SK-N-SH treated with all-trans-retinoic acid at 6 μM for 48 hours (cell line): ENCODE results near the gene FAM118A.

Source experiments
- ATAC-seq: fragments of 200-7000 bp; cut with Tn5 transposase; 3 replicates; pipeline ENCODE4 v1.9.1; 2020; ENCODE audit warnings: mild to moderate bottlenecking, moderate library complexity
- ARNTL ChIP-seq: fragments of 450-650 bp; formaldehyde crosslinking; IDR thresholded peaks from 2 replicates; pipeline ENCODE4 v1.5.0; 2020; ENCODE audit warnings: low read depth, mild to moderate bottlenecking, moderate library complexity, borderline replicate concordance
- BACH2 ChIP-seq: fragments of 250-450 bp; sonication (Bioruptor Pico); IDR thresholded peaks from 2 replicates; pipeline ENCODE4 v1.9.0; 2021; ENCODE audit warnings: mild to moderate bottlenecking, borderline replicate concordance
- CSDC2 ChIP-seq: fragments of 250-450 bp; sonication (Bioruptor Pico); IDR thresholded peaks from 2 replicates; pipeline ENCODE4 v1.5.0; 2020; ENCODE audit warnings: mild to moderate bottlenecking, moderate library complexity
- ESRRG ChIP-seq: fragments of 250-450 bp; sonication (Bioruptor Pico); IDR thresholded peaks from 2 replicates; pipeline ENCODE4 v1.6.1; 2021; ENCODE audit warnings: mild to moderate bottlenecking
- GLIS3 ChIP-seq: fragments of 250-450 bp; sonication (Bioruptor Pico); IDR thresholded peaks from 2 replicates; pipeline ENCODE4 v1.5.0; 2020; ENCODE audit warnings: mild to moderate bottlenecking, moderate library complexity
- ISL1 ChIP-seq: fragments of 250-450 bp; sonication (Bioruptor Pico); IDR thresholded peaks from 2 replicates; pipeline ENCODE4 v2.1.2; 2022; ENCODE audit warnings: mild to moderate bottlenecking, moderate library complexity
- OSR1 ChIP-seq: fragments of 250-450 bp; sonication (Bioruptor Pico); IDR thresholded peaks from 2 replicates; pipeline ENCODE4 v1.8.0; 2022; ENCODE audit warnings: moderate library complexity, mild to moderate bottlenecking, inconsistent platforms
- PPARA ChIP-seq: fragments of 250-450 bp; sonication (Bioruptor Pico); IDR thresholded peaks from 2 replicates; pipeline ENCODE4 v1.5.0; 2020; ENCODE audit warnings: mild to moderate bottlenecking, borderline replicate concordance
- RARB ChIP-seq: fragments of 250-450 bp; sonication (Bioruptor Pico); IDR thresholded peaks from 2 replicates; pipeline ENCODE4 v1.8.0; 2021; ENCODE audit warnings: mild to moderate bottlenecking, moderate library complexity
- SNAI2 ChIP-seq: fragments of 250-450 bp; sonication (Bioruptor Pico); IDR thresholded peaks from 2 replicates; pipeline ENCODE4 v1.5.0; 2020; ENCODE audit warnings: mild to moderate bottlenecking, moderate library complexity
- TCF4 ChIP-seq: fragments of 250-450 bp; sonication (Bioruptor Pico); IDR thresholded peaks from 2 replicates; pipeline ENCODE4 v1.8.0; 2021; ENCODE audit warnings: mild to moderate bottlenecking, moderate library complexity, borderline replicate concordance
- TOX ChIP-seq: fragments of 250-450 bp; sonication (Bioruptor Pico); IDR thresholded peaks from 2 replicates; pipeline ENCODE4 v1.8.0; 2021; ENCODE audit warnings: mild to moderate bottlenecking, moderate library complexity, borderline replicate concordance
- ZC3H10 ChIP-seq: fragments of 250-450 bp; sonication (Bioruptor Pico); IDR thresholded peaks from 2 replicates; pipeline ENCODE4 v1.5.1; 2021; ENCODE audit warnings: mild to moderate bottlenecking, moderate library complexity
- ZFP3 ChIP-seq: fragments of 250-450 bp; sonication (Bioruptor Pico); IDR thresholded peaks from 2 replicates; pipeline ENCODE4 v1.5.0; 2020; ENCODE audit warnings: mild to moderate bottlenecking, moderate library complexity
- ZNF565 ChIP-seq: fragments of 450-650 bp; formaldehyde crosslinking; conservative IDR thresholded peaks from 2 replicates; pipeline ENCODE4 v1.5.0; 2020; ENCODE audit warnings: low read depth, mild to moderate bottlenecking, moderate library complexity
- ZNF8 ChIP-seq: fragments of 450-650 bp; formaldehyde crosslinking; IDR thresholded peaks from 2 replicates; pipeline ENCODE4 v1.5.0; 2020; ENCODE audit warnings: mild to moderate bottlenecking, moderate library complexity
- TF ChIP-seq, protein P1 (sequence below): fragments of 250-450 bp; sonication (Bioruptor Pico); IDR thresholded peaks from 2 replicates; pipeline ENCODE4 v1.5.0; 2020; ENCODE audit warnings: mild to moderate bottlenecking, moderate library complexity
- TF ChIP-seq, protein P2 (sequence below): fragments of 250-450 bp; sonication (Bioruptor Pico); IDR thresholded peaks from 2 replicates; pipeline ENCODE4 v1.5.1; 2021; ENCODE audit warnings: mild to moderate bottlenecking, moderate library complexity
- TF ChIP-seq, protein P3 (sequence below): fragments of 250-450 bp; sonication (Bioruptor Pico); IDR thresholded peaks from 2 replicates; pipeline ENCODE4 v1.8.0; 2020; ENCODE audit warnings: mild to moderate bottlenecking, moderate library complexity, borderline replicate concordance

Gene FAM118A

DNA sequence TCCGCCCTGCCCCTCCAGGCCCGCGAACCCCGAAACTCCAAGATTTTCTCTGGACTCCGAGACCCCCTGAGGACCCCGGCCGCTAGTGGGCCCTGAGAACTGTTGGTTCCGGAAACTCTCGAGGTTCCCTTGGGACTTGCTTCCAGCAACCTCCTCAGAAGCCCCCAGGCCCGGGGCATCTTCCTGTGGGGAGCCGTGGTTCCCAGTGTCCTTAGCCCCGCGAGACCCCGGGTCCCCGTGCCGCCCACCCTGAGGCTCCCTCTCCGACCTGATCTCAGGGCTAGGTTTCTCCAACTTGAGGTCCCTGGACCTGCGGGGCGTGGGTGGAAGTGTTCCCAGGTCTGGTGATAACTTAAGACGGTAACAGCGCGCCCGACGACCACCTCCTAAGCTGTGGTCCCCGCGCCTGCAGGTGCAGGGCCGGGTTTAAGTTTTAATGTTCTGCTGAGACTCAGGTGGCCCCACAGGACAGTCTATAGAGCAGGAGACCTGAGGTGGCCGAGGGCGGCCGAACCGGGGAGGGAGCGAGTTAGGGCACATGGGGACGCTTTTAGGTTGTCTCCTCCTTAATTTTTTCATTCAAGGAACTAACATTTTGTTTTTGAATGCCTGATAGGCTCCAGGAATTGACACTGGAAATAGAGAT lies 720 bp downstream of the FAM118A start:
- TF ChIP-seq, protein P1, sequence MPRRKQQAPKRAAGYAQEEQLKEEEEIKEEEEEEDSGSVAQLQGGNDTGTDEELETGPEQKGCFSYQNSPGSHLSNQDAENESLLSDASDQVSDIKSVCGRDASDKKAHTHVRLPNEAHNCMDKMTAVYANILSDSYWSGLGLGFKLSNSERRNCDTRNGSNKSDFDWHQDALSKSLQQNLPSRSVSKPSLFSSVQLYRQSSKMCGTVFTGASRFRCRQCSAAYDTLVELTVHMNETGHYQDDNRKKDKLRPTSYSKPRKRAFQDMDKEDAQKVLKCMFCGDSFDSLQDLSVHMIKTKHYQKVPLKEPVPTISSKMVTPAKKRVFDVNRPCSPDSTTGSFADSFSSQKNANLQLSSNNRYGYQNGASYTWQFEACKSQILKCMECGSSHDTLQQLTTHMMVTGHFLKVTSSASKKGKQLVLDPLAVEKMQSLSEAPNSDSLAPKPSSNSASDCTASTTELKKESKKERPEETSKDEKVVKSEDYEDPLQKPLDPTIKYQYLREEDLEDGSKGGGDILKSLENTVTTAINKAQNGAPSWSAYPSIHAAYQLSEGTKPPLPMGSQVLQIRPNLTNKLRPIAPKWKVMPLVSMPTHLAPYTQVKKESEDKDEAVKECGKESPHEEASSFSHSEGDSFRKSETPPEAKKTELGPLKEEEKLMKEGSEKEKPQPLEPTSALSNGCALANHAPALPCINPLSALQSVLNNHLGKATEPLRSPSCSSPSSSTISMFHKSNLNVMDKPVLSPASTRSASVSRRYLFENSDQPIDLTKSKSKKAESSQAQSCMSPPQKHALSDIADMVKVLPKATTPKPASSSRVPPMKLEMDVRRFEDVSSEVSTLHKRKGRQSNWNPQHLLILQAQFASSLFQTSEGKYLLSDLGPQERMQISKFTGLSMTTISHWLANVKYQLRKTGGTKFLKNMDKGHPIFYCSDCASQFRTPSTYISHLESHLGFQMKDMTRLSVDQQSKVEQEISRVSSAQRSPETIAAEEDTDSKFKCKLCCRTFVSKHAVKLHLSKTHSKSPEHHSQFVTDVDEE (CRISPR knock-in tag): no peak
- no peak for TF ChIP-seq ARNTL
- TF ChIP-seq RARB: no peak
- no peak for TF ChIP-seq CSDC2
- TF ChIP-seq OSR1 (CRISPR knock-in tag): no peak
- TF ChIP-seq PPARA (CRISPR knock-in tag): no peak
- TF ChIP-seq ZNF565: no peak
- no peak for TF ChIP-seq ESRRG (CRISPR knock-in tag)
- TF ChIP-seq, protein P2, sequence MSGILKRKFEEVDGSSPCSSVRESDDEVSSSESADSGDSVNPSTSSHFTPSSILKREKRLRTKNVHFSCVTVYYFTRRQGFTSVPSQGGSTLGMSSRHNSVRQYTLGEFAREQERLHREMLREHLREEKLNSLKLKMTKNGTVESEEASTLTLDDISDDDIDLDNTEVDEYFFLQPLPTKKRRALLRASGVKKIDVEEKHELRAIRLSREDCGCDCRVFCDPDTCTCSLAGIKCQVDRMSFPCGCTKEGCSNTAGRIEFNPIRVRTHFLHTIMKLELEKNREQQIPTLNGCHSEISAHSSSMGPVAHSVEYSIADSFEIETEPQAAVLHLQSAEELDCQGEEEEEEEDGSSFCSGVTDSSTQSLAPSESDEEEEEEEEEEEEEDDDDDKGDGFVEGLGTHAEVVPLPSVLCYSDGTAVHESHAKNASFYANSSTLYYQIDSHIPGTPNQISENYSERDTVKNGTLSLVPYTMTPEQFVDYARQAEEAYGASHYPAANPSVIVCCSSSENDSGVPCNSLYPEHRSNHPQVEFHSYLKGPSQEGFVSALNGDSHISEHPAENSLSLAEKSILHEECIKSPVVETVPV: no peak
- TF ChIP-seq SNAI2 (CRISPR knock-in tag): no peak
- no peak for TF ChIP-seq ISL1 (CRISPR knock-in tag)
- no peak for TF ChIP-seq ZNF8
- no peak for TF ChIP-seq ZFP3
- TF ChIP-seq BACH2 (CRISPR knock-in tag): no peak
- no peak for TF ChIP-seq TOX (CRISPR knock-in tag)
- TF ChIP-seq TCF4 (CRISPR knock-in tag): no peak
- TF ChIP-seq, protein P3, sequence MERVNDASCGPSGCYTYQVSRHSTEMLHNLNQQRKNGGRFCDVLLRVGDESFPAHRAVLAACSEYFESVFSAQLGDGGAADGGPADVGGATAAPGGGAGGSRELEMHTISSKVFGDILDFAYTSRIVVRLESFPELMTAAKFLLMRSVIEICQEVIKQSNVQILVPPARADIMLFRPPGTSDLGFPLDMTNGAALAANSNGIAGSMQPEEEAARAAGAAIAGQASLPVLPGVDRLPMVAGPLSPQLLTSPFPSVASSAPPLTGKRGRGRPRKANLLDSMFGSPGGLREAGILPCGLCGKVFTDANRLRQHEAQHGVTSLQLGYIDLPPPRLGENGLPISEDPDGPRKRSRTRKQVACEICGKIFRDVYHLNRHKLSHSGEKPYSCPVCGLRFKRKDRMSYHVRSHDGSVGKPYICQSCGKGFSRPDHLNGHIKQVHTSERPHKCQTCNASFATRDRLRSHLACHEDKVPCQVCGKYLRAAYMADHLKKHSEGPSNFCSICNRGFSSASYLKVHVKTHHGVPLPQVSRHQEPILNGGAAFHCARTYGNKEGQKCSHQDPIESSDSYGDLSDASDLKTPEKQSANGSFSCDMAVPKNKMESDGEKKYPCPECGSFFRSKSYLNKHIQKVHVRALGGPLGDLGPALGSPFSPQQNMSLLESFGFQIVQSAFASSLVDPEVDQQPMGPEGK (CRISPR knock-in tag): no peak
- ATAC-seq: no peak; the same call in 2 of the 3 replicates

DNA sequence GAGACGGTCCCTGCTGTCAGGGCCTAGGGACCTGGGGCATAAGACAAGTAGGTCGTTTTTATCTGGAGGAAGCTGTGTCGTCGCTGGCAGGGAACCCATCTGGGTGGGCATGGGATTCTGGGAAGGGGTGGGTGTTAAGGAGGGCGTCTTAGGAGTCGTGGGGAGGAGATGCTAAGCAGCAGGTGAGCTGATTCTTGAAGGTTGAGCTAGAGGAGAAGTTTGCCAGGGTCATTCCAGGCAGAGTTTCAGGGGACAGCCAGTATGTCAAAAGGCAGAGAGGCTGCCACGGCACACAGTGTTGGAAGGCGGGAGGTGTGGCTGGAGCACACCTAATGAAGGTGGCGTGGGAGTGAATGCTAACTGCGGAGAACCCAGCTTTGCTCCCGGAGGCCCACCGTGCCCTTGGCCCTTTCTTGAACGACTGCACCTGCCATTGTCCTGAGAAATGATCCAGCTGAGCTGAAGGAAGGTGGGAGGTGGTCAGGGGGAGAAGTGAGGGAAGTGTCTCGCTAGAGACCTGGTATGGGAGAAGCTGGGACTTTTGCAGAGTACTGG lies 1.3 kb downstream of the FAM118A start:
- no peak for TF ChIP-seq ZC3H10 (CRISPR knock-in tag)
- TF ChIP-seq, protein P3 (CRISPR knock-in tag): no peak
- TF ChIP-seq SNAI2 (CRISPR knock-in tag): no peak
- TF ChIP-seq ZFP3: no peak
- TF ChIP-seq GLIS3 (CRISPR knock-in tag): no peak
- TF ChIP-seq ZNF8: no peak
- no peak for TF ChIP-seq RARB
- TF ChIP-seq, all 23 proteins: peak for 0
- no peak for ATAC-seq

DNA sequence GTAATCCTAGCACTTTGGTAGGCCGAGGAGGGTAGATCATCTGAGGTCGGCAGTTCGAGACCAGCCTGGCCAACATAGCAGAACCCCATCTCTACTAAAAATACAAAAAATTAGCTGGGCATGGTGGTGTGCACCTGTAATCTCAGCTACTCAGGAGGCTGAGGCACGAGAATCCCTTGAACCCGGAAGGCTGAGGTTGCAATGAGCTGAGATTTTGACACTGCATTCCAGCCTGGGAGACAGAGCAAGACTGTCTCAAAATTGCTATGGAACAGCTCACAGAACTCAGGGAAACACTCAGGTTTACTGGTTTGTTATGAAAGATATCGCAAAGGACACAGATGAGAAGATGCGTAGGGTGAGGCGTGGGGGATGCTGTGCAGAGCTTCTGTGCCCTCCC lies 2.7 kb downstream of the FAM118A start:
- TF ChIP-seq RARB: no peak
- TF ChIP-seq ESRRG (CRISPR knock-in tag): no peak
- TF ChIP-seq, protein P3 (CRISPR knock-in tag): no peak
- TF ChIP-seq ZNF565: no peak
- no peak for TF ChIP-seq GLIS3 (CRISPR knock-in tag)
- TF ChIP-seq, all 23 proteins: peak for 0
- ATAC-seq: no peak
